Fibroblast of skin of left biceps (primary cell): ENCODE measurements around the gene NLRP8.
"Not testable (repeated sequence)": the region's sequence is repeated elsewhere in the genome, so short reads cannot be mapped to it uniquely, and the experiment has no call there.

Source experiments
- DNase-seq, 2 experiments: peaks; one replicate each; pipeline ENCODE4 v3.0.0-alpha.2; 2013; ENCODE audit warnings: low read depth in 2 of 2

Gene NLRP8

DNA sequence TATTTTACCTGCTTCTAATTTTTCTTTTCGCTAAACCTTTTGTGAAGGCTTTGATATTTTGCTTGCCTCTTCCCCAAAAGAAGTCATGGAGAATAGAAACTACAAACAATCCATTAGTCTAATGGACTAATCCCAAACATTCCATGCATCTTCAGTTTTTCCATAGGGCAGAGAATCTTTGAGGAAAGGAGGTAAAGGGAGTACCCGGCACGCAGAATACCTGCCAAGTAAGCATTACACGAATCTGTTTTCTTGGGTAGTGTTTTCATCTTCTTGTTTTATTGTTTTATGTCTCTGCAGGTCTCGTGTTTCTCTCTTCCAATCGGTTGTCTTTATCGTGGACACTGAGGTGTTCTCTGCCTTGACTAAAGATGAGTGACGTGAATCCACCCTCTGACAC lies at the start of gene NLRP8:
TSS of gene NLRP8 (plus strand) at position 301 of the 400 bp plus-strand sequence.
- no peak for DNase-seq

DNA sequence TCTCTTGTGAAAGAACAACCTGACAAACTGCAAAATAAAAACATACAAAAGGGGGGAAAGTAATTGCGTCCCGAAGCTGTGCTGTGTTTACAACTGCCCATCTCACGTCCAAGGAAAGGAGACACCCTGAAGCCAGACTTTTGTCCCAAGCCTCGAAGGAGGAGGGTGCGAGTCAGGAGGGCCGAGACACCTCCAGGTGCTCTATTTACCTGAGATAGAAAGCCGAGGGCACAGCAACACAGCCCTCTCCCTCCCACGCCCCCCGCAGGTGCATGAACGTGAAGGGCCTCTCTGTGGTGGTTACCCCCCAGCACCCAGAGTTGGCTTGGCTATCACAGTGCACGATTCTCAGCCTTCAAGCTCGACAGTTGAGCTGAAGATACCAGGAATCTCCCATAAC lies 48.7 kb upstream of the NLRP8 start:
- DNase-seq, result no peak

DNA sequence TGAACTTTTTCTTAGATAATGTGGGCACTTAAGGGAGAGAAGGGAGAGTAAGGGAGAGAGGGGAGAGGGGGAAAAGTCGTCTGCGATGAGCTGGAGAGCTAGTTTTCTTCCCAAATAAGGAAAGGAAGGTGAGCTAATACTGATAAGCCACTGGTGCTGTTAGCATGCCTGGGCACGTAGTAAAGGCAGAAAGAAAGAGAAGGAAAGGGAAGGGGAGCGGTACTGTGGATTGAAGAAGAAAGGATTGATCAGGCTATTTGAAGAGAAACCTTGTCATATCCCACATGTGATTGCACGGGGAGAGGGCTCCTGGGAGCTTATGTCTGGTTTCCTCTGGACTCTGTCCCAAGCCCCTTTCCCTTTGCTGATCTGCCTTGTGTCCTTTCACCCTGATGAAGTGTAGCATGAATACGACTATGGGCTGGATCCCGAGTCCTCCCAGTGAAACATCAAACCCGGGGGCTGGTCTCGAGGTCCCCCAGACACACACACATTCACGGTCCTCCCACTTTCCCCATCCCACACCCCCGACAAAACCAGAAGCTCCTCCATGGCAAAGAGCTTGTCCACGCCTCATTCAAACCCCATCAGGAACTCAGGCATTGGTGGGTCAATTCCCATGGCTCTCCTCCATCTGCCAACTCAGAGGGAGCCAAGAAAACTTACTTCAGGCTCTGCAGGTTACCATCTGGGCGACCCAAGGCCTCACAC lies 46.1 kb upstream of the NLRP8 start:
- no peak for DNase-seq

DNA sequence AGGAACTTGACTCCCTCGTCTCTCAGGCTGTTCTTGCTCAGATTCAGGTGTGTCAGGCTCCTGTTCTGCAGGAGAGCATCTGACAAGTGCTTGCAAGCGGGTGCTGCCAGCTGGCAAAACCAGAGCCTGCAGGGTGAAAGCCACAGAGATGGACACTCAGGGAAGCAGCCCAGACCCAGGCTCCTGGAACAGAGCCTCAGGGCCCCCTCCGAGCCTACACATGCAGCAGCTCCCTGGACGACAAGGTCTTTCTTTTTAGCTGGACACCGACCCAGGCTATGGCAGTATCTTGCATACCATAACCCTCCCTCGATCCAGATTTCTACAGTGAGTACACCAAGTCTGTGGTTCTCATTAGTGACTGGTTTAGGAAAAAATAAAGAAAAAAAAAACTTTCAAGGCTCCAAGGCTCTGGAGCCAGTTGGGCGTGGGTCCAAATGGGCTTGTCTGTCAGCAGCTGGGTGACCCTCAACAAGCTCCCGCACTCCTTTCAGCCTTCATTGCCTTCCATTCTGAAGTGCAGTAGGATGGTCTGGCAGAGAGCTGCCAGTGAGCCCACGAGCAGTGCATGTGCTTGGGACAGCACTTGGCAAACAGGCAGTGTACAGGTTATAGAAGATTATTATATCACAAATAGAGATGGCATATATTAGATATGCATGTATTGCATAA lies 45.4 kb upstream of the NLRP8 start:
- no peak for DNase-seq

DNA sequence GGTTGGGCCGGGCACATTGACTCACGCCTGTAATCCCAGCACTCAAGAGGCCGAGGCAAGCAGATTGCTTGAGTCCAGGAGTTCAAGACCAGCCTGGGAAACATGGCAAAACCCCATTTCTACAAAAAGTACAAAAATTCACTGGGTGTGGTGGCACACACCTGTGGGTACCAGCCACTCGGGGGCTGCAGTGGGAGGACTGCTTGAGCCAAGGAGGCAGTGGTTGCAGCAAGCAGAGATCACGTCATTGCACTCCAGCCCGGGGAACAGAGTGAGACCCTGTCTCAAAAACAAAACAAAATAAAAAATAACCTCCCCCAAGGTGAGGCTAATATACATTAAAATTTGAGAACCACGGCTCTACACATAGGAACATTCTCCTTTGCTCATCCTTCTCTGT lies 40.3 kb upstream of the NLRP8 start:
- no peak for DNase-seq

DNA sequence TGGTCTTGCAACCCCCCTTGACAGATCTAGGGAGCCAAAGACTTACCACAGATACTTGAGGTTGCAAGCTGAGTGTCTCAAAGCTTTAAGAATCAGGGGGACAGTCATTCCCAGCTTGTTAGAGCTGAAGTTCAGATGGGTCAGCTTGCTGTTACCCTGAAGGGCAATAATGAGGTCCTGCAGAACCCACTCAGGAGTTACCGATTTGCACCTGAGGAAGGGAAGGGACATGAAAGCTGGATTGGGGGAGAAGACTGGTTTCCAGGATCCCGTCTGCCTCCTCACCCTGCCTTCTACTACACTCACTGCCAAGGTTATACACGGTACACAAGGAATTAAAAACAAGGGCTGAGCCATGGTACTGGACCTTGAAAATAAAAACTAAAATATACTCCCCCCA lies 39.9 kb upstream of the NLRP8 start:
- DNase-seq, result no peak

DNA sequence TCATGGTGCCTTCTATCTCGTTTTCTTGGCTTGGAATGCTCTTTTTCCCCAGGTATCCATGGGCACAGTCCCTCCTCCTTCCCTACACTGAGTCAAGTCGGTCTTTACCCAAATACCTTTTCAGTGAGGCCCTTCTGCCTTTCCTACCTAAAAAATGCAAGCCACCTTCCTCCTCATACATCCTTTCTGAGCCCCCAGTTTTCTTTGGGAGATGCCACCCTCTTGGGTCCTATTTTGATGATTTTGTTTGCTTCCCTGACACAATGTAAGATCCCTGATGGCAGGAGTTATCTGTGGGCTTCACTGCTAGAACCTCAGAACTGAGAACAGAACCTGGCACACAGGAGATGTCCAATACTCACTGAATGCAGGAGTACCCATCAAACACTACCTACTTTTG lies 37.8 kb upstream of the NLRP8 start:
- no peak for DNase-seq

DNA sequence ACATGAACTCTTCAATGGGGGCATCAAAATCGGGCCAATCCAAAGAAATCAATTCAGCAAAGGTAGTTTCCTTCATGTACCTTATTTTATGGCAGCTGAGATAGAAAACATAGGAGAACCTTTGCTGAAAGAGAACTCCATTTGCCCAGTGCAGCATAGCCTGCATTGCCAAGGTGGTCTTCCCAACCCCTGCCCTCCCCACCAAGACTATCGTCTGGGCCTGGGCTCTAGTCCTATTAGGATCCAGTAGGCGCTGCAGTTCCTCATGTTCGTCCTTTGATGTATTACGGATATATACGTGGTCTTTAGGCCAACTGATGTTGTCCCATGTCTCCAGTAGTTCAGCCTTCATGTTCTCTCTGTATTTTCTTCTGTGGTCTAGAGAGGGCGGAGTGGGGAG lies 34.7 kb upstream of the NLRP8 start:
- no peak for DNase-seq

DNA sequence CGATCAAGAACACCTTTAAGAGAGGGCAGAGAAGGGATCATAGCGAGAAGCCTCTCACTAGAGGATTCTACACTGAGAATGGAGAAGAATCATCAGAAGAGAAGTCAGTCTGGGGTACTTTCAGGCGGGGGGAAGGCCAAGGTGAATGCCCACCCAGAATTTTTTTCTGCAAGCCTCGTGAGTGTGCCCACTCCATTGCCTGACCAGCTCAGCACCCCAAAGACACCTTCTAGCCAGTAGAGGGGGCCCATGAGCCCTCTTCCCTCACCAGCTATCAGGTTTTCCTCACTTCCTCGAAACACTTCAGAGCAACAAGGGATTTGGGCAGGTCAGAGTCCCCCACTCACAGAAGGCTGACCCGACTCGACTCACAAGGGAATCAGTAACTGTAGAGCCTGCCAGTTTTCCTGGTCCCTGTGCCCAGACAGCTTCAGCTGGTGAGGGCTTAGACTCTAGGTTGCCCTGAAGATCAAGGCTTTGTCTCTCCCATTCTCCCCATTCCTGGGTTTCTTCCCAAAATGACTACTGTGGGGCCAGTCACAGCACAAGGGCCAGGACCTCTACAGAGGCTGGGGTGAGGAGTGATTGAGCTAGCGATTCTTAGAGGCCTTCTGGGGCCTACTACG lies 33.9 kb upstream of the NLRP8 start:
- no peak for DNase-seq

DNA sequence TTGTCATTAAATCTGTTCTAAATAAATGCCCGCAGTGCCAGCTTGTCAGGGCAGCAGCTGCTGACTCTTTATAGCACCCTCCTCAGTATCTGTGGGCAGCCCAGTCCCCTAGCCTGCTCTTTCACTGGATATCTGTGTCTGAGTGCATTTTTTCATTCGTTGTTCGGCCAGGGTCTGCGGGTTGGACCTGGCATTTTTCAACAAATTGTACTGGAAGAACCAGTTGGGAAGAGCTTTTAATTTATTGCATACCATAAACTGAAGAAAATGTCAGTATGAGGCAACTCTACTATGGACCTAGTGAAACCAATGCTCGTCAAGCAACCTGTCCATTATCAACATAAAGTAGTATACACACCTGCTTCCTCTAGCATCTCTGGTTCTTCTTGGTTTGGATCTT lies 24.1 kb upstream of the NLRP8 start:
- DNase-seq, result no peak

DNA sequence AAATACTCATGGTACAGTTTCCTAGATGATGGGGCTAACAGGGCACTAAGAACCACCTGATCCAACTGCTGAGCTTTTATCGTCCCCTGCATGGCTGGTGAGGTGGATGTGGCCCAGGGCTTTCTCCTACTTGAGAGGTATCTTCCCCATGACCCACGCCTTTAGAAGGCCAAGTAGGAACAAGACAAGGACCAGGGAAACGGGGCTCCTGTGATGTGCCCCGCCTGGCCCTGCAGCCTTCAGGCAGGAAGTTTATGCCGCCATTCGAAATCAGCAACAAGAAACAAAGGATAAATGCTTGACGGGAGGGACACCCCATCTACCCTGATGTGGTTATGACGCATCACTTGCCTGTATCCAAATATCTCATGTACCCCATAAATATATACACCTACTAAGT lies 19.6 kb upstream of the NLRP8 start:
- DNase-seq, result no peak

DNA sequence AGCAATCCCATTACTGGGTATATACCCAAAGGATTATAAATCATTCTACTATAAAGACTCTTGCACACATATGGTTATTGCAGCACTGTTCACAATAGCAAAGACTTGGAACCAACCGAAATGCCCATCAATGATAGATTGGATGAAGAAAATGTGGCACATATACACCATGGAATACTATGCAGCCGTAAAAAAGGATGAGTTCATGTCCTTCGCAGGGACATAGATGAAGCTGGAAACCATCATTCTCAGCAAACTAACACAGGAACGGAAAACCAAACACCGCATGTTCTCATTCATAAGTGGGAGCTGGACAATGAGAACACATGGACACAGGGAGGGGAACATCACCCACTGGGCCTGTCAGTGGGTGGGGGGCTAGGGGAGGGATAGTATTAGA lies 18.4 kb upstream of the NLRP8 start:
- DNase-seq, result not testable (repeated sequence)

DNA sequence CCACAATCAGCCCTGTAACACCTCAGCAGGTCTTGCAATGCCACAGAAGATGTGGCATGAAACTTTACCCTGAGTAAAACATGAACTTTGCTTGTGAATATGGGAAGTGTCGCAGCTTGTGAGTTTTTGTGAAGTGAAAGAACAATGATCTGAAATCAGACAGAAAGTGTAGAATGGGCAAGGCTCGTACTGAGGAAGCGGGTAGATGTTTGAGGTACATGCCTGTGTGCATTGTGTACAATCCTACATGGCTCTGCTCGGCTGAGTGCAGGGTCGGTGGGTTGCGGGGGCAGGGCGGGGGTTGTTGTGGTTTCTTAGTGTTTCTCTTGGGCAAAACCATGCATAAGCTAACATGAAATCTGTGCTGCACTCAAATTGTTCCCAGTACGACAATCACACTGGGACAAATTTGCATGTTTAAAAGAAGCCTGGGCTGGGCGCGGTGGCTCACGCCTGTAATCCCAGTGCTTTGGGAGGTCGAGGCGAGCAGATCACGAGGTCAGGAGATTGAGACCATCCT lies 16.6 kb upstream of the NLRP8 start:
- no peak for DNase-seq

DNA sequence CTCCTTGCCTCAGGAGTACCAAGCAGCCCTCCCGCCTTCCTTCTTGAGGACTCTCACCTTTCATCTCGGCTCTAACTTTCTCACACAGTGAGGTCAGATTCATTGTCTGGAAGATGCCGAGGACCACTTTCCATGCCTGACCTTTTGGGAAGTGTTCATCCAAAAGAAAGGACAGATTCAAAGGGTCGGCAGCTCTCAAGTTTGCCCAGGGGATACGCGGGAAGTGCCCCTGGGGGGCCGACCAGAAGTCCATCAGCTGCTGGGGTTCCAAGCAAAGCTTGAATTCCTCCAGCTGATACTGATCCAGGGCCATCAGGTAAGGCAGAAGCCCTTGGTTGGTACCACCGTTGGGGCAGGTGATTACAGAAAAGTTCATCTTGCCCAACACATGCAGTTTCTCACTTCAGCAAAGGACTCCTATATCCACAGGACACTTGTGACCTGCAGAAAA lies 15.7 kb upstream of the NLRP8 start, which contains the start of gene NLRP13:
TSS of gene NLRP13 (minus strand) at position 401 of the 451 bp plus-strand sequence. CDS start at position 376, 25 bp downstream.
- no peak for DNase-seq

DNA sequence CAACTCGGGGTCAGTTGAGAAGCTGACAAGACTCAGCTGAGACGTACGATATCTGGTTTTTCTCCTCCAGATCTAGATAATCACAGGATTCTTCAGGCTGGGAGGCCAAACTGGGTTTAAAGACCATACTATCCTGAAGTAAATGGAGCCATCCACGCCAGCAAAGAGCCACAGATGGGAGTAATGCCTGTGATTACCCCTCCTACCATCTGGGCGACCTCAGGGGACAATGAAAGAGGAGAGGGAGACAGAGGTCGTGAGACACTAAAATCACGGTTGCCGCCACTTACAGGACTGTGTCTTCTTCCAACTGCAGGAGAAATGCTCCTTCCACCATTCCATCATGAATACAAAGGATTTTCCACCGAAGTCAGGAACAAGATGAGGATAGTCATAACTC lies 12.4 kb upstream of the NLRP8 start:
- DNase-seq, result no peak

DNA sequence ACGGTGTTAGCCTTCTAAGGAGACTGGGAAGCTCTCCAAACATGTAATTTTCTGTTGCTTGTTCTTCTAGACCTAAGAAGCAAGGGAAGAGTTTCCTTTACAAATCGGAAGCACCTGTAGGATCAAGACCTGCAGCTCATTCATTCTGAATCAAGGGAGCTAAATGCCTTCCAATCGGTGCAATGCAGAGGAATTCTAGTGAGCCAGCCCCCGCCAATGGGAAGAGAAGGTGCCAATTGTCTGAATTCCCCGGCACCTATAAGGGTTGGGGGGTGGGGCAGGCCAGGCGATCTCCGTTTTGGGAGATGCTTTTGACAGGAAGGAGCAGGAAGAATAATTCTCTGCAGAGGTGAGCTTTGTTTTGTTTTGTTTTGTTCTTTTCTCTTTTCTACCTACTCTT lies 8.4 kb upstream of the NLRP8 start:
- no peak for DNase-seq

DNA sequence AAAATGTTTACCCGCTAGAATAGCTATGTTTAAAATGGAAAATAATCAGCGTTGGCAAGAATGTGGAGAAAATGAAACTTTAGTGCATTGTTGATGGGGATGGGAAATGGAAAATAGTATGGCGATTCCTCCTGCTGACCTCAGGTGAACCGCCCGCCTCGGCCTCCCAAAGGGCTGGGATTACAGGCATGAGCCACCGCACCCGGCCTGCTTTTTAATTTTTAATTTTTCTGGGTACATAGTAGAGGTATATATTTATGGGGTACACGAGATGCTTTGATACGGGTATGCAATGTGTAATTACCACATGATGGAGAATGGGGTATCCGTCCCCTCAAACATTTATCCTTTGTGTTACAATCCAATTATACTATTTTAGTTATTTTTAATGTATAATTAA lies 7.3 kb upstream of the NLRP8 start:
- no peak for DNase-seq

DNA sequence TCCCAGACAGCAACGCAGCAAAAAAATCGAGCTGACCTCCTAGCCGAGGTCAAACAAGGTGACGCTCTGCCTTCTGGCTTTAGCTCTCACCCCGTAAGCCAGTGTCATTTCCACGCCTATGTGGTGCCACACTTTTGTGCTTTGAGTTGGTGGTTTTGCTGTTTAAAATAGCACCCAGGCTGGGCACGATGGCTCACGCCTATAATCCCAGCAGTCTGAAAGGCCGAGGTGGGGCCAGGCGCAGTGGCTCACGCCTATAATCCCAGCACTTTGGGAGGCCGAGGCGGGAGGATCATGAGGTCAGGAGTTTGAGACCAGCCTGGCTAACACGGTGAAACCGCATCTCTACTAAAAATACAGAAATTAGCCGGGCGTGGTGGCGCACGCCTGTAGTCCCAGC lies 2.9 kb downstream of the NLRP8 start:
- DNase-seq, result not testable (repeated sequence)

DNA sequence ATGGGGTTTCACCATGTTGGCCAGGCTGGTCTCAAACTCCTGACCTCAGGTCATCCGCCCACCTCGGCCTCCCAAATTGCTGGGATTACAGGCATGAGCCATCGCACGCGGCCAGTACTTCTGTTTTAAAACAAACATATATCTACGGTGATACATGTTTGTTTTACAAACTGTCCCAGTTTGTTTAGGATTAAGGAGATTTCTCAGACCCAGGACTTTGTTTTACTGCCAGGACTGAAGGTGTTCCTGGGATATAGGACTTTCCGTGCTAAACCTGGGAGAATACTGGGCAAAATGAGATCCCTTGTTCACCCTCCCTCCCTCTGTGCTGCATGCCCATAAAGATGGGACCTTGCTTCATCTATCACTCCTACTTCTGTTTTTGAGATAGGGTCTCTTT lies 8.8 kb downstream of the NLRP8 start:
- no peak for DNase-seq

DNA sequence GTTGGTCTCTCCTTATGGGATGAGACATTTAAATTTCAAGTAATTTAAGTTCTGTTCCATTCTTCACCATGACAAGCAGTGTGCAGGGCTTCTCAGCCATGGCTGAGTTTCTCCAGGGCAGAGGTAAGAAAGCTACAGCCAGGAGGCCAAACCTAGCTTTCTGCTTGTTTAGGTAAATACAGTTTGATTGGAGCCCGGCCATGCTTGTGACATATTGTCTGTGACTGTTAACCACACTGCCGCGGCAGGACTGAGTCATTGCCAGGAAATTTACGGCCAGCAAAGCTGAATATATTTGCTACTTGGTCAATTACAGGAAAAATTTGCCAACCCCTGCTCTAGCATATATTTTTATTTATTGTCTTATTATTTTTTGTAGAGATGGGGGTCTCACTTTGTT lies 10.7 kb downstream of the NLRP8 start:
- no peak for DNase-seq

DNA sequence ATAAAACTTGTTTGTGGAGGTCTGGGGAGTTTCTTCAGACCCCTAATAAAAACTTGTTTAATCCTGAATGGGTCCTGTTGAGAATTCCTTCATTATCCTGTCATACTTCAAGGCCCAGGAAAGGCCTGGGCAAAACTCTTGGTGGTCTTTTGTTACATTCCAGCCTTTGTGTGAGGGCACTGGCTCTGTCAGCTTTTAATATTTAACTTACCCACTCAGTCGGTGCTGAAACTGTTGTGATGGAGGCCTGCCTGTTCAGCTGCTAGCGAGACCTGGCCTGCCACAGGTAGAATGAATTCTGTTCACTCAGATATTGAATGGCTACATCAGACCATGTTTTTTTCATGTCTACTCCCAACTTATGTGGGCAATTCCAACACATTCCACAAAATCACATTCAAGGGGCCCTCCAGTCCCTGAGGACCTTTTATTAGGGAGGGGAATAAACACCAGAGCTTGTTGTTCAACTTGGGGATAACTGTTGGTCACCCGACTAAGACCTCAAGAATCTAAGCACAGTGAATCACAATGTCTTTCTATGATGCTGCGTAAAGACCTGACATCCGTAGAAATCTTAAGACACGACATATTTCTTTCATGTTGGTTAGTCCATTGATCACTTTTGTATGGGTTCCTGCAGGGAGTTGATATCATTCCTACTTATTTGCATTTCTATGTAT lies 12.5 kb downstream of the NLRP8 start:
- DNase-seq, result no peak

DNA sequence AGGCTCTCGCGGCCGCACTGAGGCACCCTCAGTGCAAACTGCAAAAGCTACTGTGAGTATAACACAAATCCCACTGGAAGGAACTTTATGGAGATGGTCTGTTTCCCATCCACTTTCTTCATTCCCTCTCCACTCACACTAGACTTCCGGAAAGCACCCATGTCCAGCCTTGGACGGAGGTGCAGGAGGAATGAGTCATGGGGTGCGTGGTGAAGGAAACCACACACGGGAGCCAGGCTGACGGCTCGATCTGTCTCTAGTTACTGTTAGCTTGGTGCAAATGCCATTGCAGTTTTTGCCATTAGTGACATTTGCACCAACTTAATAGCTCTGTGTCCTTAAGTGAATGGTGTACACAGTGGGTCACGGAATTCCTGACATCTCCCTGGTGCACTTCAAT lies 14.6 kb downstream of the NLRP8 start:
- no peak for DNase-seq
